ENCODE data around the gene PDCL3.

PDCL3 gene

DNA sequence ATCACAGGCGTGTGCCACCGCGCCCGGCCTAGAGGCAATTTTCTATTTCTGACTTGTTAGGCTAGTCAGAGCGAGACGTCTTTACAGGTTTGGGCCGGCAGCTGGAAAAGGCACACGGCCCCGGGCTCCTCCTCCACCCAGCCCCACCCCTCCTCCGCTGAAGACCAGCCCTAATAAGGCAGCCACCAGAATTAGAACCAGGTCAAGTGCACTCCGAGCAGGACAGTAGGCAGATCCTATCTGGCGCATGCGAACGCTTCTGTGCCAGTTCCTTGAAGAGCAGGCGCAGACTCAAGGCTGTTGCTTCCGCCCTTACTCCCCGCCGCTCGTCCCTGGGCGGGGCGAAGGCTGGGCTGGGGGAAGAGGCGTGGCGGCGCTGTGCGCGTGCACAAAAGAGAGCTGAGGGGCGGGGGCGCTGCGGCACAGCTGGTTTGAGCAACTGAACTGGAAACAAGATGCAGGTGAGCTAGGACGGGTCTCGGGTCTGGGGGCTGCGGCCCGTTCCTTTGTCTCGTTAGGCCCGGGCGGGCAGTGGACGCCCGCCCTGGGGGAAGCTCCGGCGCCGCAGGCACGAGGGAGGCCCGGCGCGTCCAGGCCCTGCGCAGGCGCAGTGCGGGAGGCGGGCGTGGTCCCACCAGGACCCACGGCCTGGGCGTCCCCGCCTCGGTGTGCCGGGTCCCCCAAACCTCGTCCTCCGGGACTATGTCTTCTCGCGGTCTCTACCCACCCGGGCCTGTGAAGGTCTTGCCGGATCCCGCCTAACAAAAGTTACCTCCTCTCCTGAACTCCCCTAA lies at the start of gene PDCL3:
Gene PDCL3 (plus strand): TSS at position 381 of the 794 bp plus-strand sequence. CDS start 75 bp downstream, at position 456.
- DNase-seq = peak; percentile 93 to 96

DNA sequence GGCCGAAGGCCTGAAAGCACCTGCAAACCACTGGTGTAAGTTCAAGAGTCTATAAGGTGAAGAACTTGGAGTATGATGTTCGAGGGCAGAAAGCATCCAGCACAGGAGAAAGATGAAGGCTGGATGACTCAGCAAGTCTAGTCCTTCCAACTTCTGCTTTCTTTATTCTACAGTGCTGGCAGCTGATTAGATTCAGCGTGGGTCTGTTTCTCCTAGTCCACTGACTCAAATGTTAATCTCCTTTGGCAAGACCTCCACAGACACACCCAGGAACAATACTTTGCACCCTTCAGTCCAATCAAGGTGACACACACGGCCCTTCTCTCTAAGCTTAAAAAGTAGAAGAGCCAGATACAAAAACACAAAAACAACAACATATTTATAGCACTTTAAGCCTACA lies 49.1 kb upstream of the PDCL3 start:
- DNase-seq = no peak

DNA sequence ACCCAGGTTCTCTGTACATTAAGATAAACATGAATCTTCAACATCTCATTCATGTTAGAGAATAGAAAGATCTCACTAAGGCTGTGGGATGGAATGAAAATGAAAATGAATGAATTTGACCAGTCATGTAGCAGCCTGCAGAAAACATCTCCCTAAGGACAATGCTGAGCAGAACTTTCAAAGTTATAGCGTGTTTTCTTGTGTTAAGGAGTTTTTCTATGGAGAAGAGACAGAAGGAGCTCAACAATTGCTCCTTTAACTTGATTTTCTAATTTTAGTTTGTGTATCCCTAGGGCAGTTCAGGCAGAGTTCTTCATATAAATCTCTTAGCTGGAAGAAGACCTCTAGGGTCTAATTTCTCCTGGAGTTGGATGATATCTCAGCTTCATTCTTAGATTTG lies 45.2 kb upstream of the PDCL3 start:
- no peak for DNase-seq

DNA sequence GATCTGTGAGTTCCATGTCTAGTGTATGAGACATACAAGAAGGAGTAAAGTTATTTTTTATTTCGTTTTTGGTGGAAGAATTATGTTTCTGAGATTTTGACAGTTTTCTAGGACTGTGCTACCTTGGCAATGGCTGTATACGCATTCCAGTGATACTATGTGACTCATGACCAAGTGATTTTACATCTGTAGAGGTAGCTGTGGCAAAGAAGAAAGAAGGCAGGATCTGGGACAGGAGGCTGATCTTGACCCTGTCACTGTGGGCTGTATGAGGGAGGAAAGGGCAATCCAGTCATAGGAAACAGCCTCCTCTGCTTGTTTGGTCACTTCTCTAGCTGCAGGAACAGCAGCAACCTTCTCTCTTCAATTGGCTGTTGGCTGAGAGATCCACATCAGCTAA lies 44.0 kb upstream of the PDCL3 start:
- no peak for DNase-seq

DNA sequence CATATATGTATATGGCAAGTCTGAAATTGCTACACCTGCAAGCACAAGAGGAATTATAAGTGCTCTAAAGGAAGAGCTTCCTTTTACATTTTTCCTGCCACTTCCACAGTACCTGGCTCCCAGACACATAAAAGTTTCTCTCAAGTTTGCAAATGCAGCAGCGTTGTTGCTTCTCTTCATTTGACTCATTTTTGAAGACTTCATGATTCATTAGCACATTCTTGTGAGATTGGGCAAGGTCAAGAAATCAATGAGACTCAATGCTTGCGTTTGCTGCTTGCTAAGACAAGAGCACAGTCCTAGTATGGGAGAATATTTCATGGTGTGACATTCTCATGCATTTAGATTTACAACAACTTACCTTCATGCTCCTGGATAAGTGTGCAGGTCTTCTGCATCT lies 42.6 kb upstream of the PDCL3 start:
- no peak for DNase-seq

DNA sequence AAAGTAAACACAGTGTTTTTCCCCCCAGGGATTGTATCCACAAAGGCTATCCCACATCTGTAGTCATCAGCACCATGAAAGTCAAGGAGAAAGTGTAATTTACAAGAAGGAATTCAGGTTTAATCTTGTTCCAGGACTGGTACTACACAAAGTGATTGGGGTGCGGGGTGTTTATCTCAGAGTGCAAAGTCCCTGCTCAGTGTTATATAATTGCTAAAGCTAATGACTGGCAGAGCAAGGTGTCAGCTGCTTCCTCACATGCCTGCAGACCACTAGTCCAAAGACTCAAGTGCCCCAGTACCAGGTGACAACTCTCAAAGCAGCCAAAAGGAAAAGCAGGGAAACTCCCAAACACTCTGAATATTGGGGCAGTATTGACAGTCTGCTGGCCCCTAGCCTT lies 40.4 kb upstream of the PDCL3 start:
- no peak for DNase-seq

DNA sequence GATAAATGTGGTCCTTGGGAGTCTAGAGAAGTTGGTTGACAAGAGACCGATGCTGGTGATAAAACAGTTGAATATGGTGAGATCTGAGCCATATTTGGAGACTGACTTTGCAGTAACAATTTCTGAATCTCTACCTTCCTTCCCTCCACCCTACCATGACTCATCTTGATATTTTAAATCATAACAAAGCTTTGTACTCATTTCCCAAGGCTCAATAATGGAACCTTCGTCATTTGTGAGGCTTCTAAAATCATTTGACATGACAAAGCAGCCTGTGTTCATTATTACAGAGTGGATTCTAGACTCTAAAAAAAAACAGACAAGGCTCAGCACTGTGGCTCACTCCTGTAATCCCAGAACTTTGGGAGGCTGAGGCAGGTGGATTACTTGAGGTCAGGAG lies 38.5 kb upstream of the PDCL3 start:
- no peak for DNase-seq

DNA sequence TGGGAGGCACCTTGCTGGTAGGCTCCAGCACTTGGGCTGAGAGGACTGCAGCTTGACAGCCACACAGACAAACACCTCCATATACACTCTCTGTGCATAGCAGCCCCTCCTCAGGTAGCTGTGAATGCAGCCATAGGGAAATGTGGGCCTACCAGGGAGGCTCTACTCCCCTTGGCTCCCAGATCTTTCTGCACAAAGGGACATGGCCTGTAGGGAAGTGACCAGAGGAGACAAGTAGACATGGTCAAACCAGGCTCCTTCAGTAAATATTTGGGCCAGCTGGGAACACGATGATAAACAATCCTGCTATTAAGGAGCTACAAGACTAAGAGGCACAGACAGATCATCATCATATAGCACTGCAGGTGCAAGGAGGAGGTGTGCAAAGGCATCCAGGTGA lies 35.9 kb upstream of the PDCL3 start:
- no peak for DNase-seq

DNA sequence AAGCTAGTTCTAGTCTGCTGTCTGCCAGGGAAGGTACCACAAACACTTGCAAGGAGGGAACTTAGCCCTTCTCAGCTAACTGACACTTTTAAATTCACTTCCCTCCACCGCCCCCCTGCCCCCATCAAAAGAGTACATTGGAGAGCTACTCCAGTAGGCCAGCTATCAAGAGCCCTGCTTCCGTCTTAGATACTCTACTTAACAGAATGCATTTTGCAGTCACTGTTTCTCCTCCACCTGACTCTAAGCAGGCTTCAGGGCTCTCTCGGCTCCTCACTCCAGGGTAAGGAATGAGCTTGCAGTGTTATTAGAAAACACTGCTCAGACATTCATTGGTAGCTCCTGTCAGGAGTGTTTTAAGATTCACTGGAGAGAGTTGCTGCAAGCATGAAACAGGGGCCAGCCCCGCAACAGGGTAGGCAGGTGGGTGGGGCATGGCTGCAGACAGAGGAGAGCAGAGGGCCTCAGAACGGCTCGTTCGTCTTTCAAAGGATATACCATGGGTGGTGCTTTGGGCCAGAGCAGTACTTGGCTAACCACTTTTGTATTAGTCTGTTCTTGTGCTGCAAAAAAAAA lies 35.3 kb upstream of the PDCL3 start:
- DNase-seq = no peak

DNA sequence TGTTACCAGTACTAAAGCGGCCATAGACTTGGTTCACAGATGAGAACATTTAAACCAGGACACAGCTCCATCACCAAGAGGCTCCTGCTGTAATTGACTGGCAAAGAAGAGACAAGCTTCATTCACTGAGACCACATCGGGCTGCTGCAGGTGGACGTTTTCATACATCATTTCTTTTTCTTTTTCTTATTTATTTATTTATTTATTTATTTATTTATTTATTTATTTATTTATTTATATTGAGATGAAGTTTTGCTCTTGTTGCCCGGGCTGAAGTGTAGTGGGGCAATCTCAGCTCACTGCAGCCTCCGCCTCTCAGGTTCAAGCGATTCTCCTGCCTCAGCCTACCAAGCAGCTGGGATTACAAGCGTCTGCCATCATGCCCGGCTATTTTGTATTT lies 33.6 kb upstream of the PDCL3 start:
- DNase-seq = no peak

DNA sequence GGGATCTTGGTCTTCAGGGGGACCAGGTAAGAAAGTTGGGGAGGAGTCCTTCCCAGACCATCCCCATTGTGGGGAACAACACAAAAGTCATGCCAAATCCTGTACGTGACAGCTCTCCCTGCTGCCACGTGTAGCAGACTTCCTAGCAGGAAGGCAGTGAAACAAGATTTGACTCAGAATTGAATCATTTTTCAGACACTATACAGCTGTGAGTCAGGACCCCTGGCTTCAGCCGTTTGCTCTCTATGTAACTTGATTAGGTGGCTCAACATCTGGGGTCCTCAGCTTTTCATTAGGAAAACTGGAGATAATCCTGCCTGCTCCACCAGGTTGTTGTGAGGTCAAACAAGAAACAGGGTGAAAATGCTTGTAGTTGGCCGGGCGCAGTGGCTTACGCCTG lies 32.9 kb upstream of the PDCL3 start:
- no peak for DNase-seq

DNA sequence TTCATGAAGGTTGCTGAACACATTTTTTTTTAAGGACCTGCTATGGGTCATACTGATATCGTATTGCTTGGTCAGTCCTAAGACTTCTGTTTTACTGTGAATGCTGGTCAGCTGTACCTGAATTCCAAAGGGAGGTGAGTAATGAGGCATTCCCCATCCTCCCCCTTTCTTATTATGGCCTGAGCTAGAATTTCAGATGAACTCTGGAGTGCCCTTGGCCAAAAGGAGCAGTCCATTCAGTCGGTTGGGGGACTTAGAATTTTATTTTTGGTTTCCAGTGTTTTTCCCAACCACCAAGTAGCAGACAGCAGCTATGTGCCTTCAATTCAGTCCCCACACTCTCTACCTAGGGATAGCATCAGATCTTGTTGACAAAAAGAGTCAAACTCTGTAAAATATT lies 26.9 kb upstream of the PDCL3 start:
- DNase-seq = no peak

DNA sequence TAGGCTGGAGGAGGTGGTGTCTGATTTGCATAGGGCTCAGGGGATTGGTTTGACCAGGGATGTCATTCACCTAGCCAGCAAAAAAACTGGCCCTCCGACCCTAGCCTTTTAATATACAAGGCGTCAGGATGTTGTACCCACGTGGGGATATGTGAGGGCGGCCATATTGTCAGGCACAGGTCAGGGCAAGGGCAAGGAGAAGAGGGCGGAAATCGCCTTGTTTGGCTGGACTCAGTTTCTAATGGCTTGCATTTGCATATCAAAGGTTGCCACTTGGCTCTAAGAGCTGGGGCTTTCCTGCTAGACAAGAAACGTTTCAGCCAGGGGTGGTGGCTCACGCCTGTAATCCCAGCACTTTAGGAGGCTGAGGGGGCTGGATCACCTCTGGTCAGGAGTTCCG lies 24.9 kb upstream of the PDCL3 start:
- no peak for DNase-seq

DNA sequence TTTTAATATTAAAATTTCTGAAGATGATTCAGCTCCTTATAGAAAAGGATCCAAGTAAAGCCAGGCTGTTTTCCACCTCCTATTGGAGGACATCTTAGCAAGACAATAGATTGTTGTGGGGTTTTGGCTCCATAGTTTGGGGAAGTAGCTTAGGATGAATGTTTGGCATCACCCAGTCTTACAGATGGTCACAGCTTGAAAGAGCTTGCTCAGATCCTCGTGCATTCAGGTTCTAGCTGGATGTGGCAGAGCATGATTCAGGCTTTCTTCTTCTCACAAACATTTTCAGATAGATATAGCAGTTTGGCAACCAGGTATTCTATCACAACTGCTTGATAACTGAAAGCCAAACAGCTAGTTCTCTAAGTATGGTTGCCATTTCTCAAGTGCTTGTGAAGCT lies 23.6 kb upstream of the PDCL3 start:
- no peak for DNase-seq

DNA sequence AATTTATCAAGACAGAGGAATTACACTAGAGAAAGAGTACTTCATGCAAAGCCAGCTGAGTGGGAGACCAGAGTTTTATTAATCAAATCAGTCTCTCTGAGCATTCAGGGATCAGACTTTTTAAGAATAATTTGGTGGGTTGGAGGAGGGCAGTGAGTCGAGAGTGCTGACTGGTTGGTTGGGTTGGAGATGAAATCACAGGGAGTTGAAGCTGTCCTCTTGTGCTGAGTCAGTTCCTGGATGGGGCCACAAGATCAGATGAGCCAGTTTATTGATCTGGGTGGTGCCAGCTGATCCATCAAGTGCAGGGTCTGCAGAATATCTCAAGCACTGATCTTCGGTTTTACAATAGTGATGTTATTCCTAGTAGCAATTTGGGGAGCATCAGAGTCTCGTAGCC lies 21.4 kb upstream of the PDCL3 start:
- no peak for DNase-seq

DNA sequence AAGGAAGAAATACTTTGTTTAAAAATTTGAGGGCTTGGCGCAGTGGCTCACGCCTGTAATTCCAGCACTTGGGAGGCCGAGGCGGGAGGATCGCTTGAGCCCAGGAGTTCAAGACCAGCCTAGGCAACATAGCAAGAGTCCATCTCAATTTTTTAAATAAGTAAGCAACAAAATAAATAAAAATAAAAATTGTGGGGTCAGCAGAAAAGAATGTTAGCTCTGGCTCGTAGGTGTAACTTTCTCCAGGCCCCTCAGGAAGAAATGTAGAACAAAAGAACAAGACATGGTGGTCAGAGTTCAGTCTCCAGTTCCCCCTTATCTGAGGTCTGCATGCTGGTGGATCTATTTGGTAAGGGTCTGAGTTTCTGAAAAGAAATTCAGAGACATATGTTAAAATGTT lies 20.4 kb upstream of the PDCL3 start:
- no peak for DNase-seq

DNA sequence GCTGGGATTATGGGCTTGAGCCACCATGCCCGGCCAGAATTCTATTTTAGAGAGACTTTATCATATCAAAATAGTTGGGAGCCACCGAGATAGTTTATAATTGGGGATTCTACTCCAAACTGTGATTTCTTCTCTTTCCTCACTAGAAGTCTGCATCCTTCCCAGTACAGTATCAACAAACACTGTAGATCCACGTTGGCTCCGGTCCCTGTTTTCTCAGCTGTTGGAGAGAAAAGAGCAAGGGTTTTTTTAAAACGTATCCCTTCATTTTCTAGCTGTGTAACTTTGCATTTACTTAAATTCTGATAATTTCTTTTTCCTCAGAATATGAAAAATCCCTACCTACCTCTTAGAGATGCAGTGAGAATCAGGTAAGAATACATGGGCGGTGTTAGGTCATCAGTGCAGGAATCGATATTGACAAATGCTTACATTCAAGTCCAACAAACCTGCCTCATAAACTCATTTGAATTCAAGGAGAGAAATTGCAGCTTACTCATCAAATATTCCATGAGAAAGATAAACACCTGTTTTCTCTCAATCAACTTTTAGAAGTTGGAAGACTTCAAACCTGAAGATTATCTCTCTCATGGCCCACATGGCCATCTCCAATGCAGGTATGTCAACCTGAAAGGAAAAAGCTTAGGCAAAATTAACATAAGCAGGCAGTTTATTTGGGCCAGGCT lies 17.7 kb upstream of the PDCL3 start:
- no peak for DNase-seq

DNA sequence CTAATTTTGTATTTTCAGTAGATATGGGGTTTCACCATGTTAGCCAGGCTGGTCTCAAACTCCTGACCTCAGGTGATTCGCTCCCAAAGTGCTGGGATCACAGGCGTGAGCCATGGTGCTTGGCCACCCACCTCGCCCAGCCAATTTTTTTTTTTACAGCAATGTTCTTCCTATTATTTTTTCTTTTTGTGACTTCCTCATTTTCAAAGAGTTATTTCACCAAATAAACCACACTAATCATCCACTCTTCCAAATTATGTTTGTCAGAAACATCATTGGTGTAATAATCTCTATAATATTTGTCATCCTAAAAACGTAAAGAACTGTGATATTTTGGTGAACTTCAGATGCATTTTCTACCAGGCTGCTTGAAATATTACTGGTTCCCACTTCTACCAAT lies 16.3 kb upstream of the PDCL3 start:
- no peak for DNase-seq

DNA sequence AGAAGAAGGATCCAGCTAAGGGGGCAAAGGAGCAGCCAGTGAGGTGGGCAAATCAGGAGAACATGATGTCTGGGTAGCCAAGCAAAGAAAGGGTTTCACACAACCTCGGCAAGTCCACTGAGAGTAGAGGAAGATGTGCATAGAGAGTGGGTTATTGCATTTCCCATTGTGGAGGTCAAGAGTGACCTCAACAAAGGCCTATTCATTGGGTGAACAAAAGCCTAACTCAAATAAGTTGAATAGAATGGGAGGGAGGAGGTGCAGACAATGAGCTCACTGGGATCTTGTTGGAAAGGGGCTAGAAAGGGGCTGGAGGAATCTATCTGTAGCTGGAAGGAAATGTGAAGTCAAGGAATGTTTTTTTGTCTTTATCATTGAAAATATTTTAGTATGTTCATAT lies 14.0 kb upstream of the PDCL3 start:
- DNase-seq = no peak

DNA sequence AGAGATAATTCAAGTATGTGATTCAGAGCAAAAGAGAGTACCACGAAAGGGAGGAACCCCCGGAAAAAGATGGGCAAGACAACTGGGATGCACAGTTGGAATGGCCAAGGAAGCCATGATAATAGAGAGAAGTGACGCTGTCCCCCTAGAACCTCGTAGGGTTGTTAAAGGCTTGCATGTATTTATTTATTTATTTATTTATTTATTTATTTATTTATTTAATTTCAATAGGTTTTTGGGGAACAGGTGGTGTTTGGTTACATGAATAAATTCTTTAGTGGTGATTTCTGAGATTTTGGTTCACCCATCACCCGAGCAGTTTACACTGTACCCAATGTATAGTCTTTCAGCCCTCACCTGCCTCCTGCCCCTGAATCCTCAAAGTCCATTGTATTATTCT lies 11.5 kb upstream of the PDCL3 start:
- DNase-seq = no peak

DNA sequence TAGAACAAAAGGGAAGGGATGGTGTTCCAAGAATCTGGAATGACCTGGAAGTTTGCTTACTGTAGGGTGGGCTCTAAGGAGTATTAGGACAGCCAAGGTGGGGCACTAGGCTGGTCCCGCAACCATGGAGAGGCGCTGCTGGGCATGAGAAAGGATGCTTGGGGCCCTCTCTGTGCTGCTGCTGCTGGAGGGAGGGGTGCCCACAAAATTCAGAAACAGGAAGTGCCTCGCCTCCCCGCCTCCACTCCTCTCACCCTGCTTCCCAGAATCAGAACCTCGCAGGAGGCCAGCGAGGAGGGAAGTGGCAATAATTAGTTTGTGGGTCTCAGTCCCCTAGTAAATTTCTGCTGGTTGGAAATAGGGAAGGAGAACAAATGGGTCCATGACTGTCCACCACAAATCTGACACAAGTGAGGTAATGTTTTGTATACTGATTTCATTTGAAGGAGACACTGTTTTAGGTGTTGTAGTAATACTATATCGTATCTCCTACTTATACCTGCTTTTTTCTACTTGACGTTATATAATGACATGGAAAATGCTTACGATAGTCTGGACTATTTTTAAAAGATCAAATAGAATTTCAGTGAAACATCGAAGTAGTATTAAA lies 7.9 kb upstream of the PDCL3 start:
- no peak for DNase-seq

DNA sequence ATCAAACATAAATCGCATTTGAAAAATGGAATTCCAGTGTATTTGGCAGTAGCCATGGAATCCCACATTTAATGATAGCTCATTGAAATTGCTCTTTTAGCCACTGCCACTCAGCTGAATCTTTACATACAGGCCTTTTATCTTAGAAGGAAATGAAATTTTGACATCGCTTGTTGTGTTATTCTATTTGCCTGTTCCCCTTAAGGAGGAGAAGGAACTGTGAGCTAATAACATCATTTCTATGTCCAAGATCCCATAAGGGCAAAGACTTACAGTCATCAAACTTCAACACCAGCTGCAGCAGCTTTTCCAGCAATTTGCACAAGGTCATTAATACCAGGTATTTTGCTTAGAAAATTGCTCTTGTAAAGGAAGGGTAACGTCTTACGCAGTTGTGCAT lies 6.0 kb upstream of the PDCL3 start:
- no peak for DNase-seq

DNA sequence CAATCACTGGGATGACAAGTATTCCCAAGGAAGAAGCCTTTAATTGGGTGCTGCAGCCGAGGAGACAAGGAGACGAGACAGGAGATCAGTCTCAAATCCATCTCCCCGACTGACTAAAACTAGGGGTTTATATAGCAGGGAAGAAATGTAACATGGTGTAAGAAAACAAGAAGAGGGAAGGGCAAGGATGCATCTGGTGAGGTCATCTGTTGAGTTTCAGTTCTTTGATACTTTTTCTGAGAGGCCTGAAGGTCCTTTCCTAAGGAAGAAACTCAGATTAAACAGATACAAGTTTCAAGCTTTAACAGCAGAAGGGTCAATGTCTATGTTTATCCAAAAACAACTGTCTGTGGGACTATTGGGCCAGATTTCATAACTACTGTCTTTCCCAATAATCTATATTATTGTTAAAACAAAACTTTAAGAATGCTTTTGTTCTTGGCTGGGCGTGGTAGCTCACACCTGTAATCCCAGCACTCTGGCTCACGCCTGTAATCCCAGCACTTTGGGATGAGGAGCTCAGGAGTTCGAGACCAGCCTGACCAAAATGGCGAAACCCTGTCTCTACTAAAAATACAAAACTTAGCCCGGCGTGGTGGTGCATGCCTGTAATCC lies 2.5 kb upstream of the PDCL3 start:
- no peak for DNase-seq

DNA sequence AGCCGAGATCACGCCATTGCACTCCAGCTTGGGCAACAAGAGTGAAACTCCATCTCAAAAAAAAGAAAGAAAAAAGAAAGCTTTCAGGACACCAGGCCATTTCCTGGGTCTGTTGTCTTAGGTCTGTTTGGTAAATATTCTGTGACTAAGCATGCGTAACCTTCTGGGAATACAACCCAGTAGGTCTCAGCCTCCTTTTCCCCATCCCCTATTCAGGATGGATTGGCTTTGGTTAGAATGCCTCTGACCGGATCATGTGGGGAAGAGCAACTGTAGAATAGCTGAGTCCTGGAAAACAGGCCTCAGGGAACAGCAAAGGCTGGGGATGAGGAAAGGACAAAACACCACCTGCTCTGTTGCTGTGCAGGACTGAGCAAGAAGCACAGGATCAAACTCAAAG lies 1.6 kb upstream of the PDCL3 start:
- no peak for DNase-seq

Measured in NCI-H2081 (cell line).